ENCODE data around the gene SMIM23. TPM values are rescaled to one million over a fixed set of nuclear protein-coding genes. Genes with fewer than 3 reads are reported as not detected.

SMIM23 gene
- total RNA-seq, 4 donors from 2014 or later = not detected

GRCh38 chr5:171813270-171813669, 27.7 kb downstream of the SMIM23 start:
- 91% methylated on average over 4 of the region's 4 CpGs for WGBS
- TF ChIP-seq CTCF (IDR thresholded peaks at IDR 0.05) (no peak), EP300 (IDR thresholded peaks at IDR 0.05) (no peak), POLR2AphosphoS5 (IDR thresholded peaks at IDR 0.05) (no peak), POLR2A (IDR thresholded peaks at IDR 0.05) (no peak)
- DNase-seq (ENCODE audit: low spot score in 2 of 2) = no peak
- H3K9me3 ChIP-seq = no peaks in the 10 kb centered on the region
- no peak overlapping the region for H3K4me3 ChIP-seq
- H3K36me3 ChIP-seq = no peaks in the 10 kb centered on the region
- no peaks in the 10 kb centered on the region for H3K4me1 ChIP-seq
- H3K27ac ChIP-seq = no peak overlapping the region
- peaks cover 4% of the 10 kb centered on the region for H3K27me3 ChIP-seq

- DNase-seq (ENCODE audit: low spot score in 2 of 2) = no peak
- TF ChIP-seq POLR2AphosphoS5 (IDR thresholded peaks at IDR 0.05) (no peak), CTCF (IDR thresholded peaks at IDR 0.05) (no peak), POLR2A (IDR thresholded peaks at IDR 0.05) (no peak), EP300 (IDR thresholded peaks at IDR 0.05) (no peak)
- H3K36me3 ChIP-seq = no peaks in the 10 kb centered on the region
- H3K27me3 ChIP-seq = peaks cover 4% of the 10 kb centered on the region
- 84% methylated on average over 7 of the region's 7 CpGs for WGBS
- no peak overlapping the region for H3K27ac ChIP-seq
- no peak overlapping the region for H3K4me3 ChIP-seq
- H3K4me1 ChIP-seq = no peaks in the 10 kb centered on the region
- no peaks in the 10 kb centered on the region for H3K9me3 ChIP-seq
These were observed 28.3 kb downstream of the SMIM23 start for GRCh38 chr5:171813813-171814490.

- Histone ChIP-seq H3K4me1 (no peaks in the 10 kb centered on the region), H3K9me3 (no peaks in the 10 kb centered on the region), H3K36me3 (no peaks in the 10 kb centered on the region), H3K27me3 (peaks cover 4% of the 10 kb centered on the region), H3K27ac (no peak overlapping the region), H3K4me3 (no peak overlapping the region)
- TF ChIP-seq POLR2AphosphoS5 (IDR thresholded peaks at IDR 0.05) (no peak), EP300 (IDR thresholded peaks at IDR 0.05) (no peak), CTCF (IDR thresholded peaks at IDR 0.05) (no peak), POLR2A (IDR thresholded peaks at IDR 0.05) (no peak)
- WGBS = 53% methylated on average over 1 of the region's 1 CpG
- DNase-seq (ENCODE audit: low spot score in 2 of 2) = no peak
These were observed 31.0 kb downstream of the SMIM23 start for GRCh38 chr5:171816666-171817065.

GRCh38 chr5:171820561-171820960, 34.9 kb downstream of the SMIM23 start:
- WGBS = 89% methylated on average over 11 of the region's 11 CpGs

GRCh38 chr5:171821286-171821685, 35.7 kb downstream of the SMIM23 start:
- H3K27ac ChIP-seq = no peak overlapping the region
- no peak for DNase-seq (ENCODE audit: low spot score in 2 of 2)
- TF ChIP-seq POLR2A (IDR thresholded peaks at IDR 0.05) (no peak), POLR2AphosphoS5 (IDR thresholded peaks at IDR 0.05) (no peak), EP300 (IDR thresholded peaks at IDR 0.05) (no peak), CTCF (IDR thresholded peaks at IDR 0.05) (no peak)
- H3K27me3 ChIP-seq = no peaks in the 10 kb centered on the region
- 81% methylated on average over 4 of the region's 4 CpGs for WGBS
- no peaks in the 10 kb centered on the region for H3K9me3 ChIP-seq
- no peaks in the 10 kb centered on the region for H3K36me3 ChIP-seq
- no peak overlapping the region for H3K4me3 ChIP-seq
- H3K4me1 ChIP-seq = no peaks in the 10 kb centered on the region

More at GRCh38 chr5:171820561-171820960, 34.9 kb downstream of the SMIM23 start:
- TF ChIP-seq POLR2AphosphoS5 (IDR thresholded peaks at IDR 0.05) (no peak), CTCF (IDR thresholded peaks at IDR 0.05) (no peak), POLR2A (IDR thresholded peaks at IDR 0.05) (no peak)
- no peak overlapping the region for H3K27ac ChIP-seq
- H3K9me3 ChIP-seq = no peaks in the 10 kb centered on the region
- H3K36me3 ChIP-seq = no peaks in the 10 kb centered on the region
- no peak overlapping the region for H3K4me3 ChIP-seq
- H3K4me1 ChIP-seq = no peaks in the 10 kb centered on the region
- H3K27me3 ChIP-seq = no peaks in the 10 kb centered on the region
- no peak for DNase-seq (ENCODE audit: low spot score in 2 of 2)

Data from suprapubic skin (tissue), 4 donors.